Measurements from ENCODE around the gene COQ9.

The COQ9 gene

GRCh38 chr16:57413733-57414132 is 33.5 kb upstream of the COQ9 start:
- no peak overlapping the region for H3K4me3 ChIP-seq (ENCODE audit: low read depth, low read length)
- no peak for TF ChIP-seq CTCF (IDR thresholded peaks at IDR 0.05; ENCODE audit: low read depth, low read length)
- no peak for DNase-seq (ENCODE audit: low read depth, low spot score)
- in situ Hi-C loops (cut with HindIII; ENCODE audit: low sequenced_read_pairs), result no loop called here

- no peak overlapping the region for H3K4me3 ChIP-seq (ENCODE audit: low read depth, low read length)
- DNase-seq (ENCODE audit: low read depth, low spot score), result no peak
- in situ Hi-C loops (cut with HindIII; ENCODE audit: low sequenced_read_pairs), result no loop called here
- TF ChIP-seq CTCF (IDR thresholded peaks at IDR 0.05; ENCODE audit: low read depth, low read length), result no peak
These were observed 31.2 kb upstream of the COQ9 start for GRCh38 chr16:57416084-57416483.

GRCh38 chr16:57419506-57419905 is 27.8 kb upstream of the COQ9 start:
- H3K4me3 ChIP-seq (ENCODE audit: low read depth, low read length), result no peak overlapping the region
- in situ Hi-C loops (cut with HindIII; ENCODE audit: low sequenced_read_pairs), result no loop called here
- TF ChIP-seq CTCF (IDR thresholded peaks at IDR 0.05; ENCODE audit: low read depth, low read length), result no peak
- no peak for DNase-seq (ENCODE audit: low read depth, low spot score)

- no peak overlapping the region for H3K4me3 ChIP-seq (ENCODE audit: low read depth, low read length)
- in situ Hi-C loops (cut with HindIII; ENCODE audit: low sequenced_read_pairs), result no loop called here
- peak; percentile 68 for DNase-seq (ENCODE audit: low read depth, low spot score)
- TF ChIP-seq CTCF (IDR thresholded peaks at IDR 0.05; ENCODE audit: low read depth, low read length), result peak; percentile 90
These were observed 25.0 kb upstream of the COQ9 start for GRCh38 chr16:57422026-57422944.

- TF ChIP-seq CTCF (IDR thresholded peaks at IDR 0.05; ENCODE audit: low read depth, low read length), result no peak
- in situ Hi-C loops (cut with HindIII; ENCODE audit: low sequenced_read_pairs), result no loop called here
- no peak overlapping the region for H3K4me3 ChIP-seq (ENCODE audit: low read depth, low read length)
- DNase-seq (ENCODE audit: low read depth, low spot score), result no peak
These were observed 24.1 kb upstream of the COQ9 start for GRCh38 chr16:57423152-57423551.

- in situ Hi-C loops (cut with HindIII; ENCODE audit: low sequenced_read_pairs), result no loop called here
- no peak for TF ChIP-seq CTCF (IDR thresholded peaks at IDR 0.05; ENCODE audit: low read depth, low read length)
- DNase-seq (ENCODE audit: low read depth, low spot score), result no peak
- H3K4me3 ChIP-seq (ENCODE audit: low read depth, low read length), result no peak overlapping the region
These were observed 22.7 kb upstream of the COQ9 start for GRCh38 chr16:57424583-57424982.
